ENCODE results near the gene UMODL1.

The UMODL1 gene

DNA sequence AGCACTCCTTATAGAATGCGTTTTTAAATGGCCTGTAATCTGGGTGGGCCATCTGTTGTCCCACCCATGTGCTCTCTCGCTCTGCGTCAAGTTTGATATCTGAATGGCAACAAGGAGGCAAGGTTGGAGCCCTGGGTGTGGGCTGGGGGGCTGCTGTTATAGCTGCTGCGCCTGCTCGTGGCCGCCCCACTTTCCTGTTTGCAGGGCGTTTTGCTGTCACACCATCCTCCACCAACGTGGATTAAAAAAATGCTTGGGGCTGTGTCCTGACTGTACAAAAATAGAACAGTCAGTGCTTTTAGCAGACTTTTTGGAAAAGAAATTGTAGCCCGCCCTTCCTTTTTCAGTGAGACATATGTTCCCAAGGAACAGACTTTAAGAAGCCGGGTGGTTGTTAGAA is 25.4 kb downstream of the UMODL1 start:
- TF ChIP-seq, protein P1, sequence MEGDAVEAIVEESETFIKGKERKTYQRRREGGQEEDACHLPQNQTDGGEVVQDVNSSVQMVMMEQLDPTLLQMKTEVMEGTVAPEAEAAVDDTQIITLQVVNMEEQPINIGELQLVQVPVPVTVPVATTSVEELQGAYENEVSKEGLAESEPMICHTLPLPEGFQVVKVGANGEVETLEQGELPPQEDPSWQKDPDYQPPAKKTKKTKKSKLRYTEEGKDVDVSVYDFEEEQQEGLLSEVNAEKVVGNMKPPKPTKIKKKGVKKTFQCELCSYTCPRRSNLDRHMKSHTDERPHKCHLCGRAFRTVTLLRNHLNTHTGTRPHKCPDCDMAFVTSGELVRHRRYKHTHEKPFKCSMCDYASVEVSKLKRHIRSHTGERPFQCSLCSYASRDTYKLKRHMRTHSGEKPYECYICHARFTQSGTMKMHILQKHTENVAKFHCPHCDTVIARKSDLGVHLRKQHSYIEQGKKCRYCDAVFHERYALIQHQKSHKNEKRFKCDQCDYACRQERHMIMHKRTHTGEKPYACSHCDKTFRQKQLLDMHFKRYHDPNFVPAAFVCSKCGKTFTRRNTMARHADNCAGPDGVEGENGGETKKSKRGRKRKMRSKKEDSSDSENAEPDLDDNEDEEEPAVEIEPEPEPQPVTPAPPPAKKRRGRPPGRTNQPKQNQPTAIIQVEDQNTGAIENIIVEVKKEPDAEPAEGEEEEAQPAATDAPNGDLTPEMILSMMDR (conservative IDR thresholded peaks at IDR 0.05), result no peak
- H3K27ac ChIP-seq, result no peak overlapping the region

DNA sequence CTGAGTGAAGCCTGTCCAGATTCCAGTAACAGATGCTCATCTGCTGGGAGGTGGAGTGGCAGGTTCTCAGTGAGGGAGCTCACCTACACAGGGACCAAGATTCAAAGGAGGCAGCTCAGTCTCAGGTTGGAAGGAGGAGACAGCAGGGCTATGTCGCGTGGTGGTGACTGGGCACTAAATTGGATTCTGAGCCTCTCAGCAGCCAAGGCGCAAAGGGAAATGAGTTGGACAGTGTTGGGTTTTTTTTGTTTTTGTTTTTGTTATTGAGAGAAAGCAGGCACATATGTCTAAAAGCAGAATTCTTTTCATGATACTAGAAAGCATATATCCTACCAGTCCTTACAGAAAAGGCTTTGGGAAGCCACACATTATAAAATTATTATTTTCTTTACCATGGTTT is 26.2 kb downstream of the UMODL1 start:
- TF ChIP-seq, protein P1 (conservative IDR thresholded peaks at IDR 0.05), result no peak
- H3K27ac ChIP-seq, result peak overlapping the region; percentile 18; the same call in 1 of the 2 replicates

DNA sequence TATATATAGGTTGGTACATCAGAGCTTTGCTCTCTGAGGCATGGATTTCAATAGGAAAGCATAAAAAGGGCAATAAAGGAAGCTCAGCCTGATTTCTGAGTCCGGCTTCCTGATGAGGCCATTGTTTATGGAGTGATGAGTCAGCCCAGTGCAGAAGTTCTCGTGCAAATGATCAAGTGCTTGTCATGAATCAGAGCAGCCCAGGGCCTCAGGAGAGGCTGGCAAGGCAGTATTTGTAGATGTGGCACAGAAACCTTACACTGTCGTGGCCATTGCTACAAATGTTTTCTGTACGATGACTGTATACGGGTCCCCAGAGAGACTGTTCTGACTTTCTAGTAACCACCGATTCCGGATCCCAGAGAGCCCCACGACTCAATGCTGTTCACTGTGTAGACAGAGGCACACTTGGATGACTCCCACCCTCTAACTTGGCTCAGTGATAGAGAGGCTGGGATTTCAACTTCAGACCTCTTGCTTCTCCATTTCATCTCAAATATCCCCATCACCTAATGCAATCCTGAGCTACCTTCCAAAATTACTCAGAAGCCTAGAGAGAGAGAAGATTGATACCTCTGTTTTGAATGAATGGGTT is 26.8 kb downstream of the UMODL1 start:
- H3K27ac ChIP-seq, result peak overlapping the region; percentile 18; the same call in 1 of the 2 replicates
- TF ChIP-seq, protein P1 (conservative IDR thresholded peaks at IDR 0.05), result no peak

GRCh38 chr21:42098957-42099505 is 27.9 kb downstream of the UMODL1 start:
- H3K27ac ChIP-seq, result no peak overlapping the region

DNA sequence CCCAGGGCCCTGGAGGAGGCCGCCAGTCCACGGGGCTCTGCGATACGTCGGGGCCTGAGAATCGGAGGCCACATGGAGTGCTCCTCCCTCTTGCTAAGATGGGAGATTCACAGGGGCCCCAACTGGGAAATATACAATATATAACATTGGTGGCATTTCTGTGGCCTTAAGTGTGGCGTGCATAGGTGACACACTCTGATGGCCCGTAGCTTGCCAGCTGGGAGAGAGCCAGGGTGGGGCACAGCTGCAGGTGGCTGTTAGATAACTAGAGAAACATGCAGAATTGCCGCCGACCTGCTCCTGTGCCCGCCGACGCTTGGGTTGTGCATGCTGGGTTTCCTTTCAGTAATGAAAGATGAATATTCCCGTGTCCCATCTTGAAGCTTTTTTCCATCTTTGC is 30.1 kb downstream of the UMODL1 start:
- no peak overlapping the region for H3K27ac ChIP-seq
- TF ChIP-seq, protein P1 (conservative IDR thresholded peaks at IDR 0.05), result no peak

More at GRCh38 chr21:42098957-42099505, 27.9 kb downstream of the UMODL1 start:
- TF ChIP-seq, protein P1 (conservative IDR thresholded peaks at IDR 0.05), result no peak

DNA sequence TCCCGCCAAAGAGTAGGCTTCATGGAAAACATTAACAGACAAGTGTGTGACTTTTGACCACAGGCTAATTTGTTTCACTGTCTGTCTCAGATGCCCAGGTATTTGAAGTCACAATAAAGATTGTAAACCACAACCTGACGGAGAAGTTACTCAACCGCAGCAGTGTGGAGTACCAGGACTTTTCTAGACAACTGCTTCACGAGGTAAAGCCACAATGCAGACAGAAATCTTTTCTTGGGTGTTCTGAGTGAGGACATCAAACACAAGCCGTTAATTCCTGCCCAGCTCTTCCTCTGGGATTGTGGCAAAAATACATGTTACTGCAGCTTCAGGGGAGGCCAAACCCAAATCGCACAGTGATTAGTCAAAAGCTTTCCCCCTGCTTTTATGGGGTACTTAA is 31.0 kb downstream of the UMODL1 start:
- H3K27ac ChIP-seq, result peak overlapping the region; percentile 37; the same call in 1 of the 2 replicates
- TF ChIP-seq, protein P1 (conservative IDR thresholded peaks at IDR 0.05), result no peak

GRCh38 chr21:42102526-42102925 is 31.4 kb downstream of the UMODL1 start:
- peak overlapping the region; percentile 37 for H3K27ac ChIP-seq
- TF ChIP-seq, protein P1 (conservative IDR thresholded peaks at IDR 0.05), result no peak
